Neural crest cell (in vitro differentiated cells): Measurements from ENCODE around the gene GABRG3. TPM values are rescaled to one million over a fixed set of nuclear protein-coding genes. Genes with fewer than 3 reads are reported as not detected.

Experiments used
- DNase-seq: peaks from one replicate; pipeline ENCODE4 v3.0.0; 2021; ENCODE audit warnings: low read depth, mixed read lengths, low spot score
- H3K27ac Mint-ChIP-seq: one replicate; pipeline ENCODE4 v1.8.0; 2021; ENCODE audit warnings: mild to moderate bottlenecking, mixed read lengths; ENCODE audit not compliant: unreplicated experiment
- H3K27me3 Mint-ChIP-seq: 2 replicates; pipeline ENCODE4 v1.8.0; 2021; ENCODE audit warnings: low read depth, mild to moderate bottlenecking, mixed read lengths
- H3K36me3 Mint-ChIP-seq: 2 replicates; pipeline ENCODE4 v1.8.0; 2021; ENCODE audit warnings: low read depth, mild to moderate bottlenecking, mixed read lengths
- H3K4me1 Mint-ChIP-seq: 2 replicates; pipeline ENCODE4 v1.8.0; 2021; ENCODE audit warnings: mixed read lengths
- H3K4me3 Mint-ChIP-seq: one replicate; pipeline ENCODE4 v1.8.0; 2021; ENCODE audit warnings: mild to moderate bottlenecking, mixed read lengths
- H3K9me3 Mint-ChIP-seq: 2 replicates; pipeline ENCODE4 v1.8.0; 2021; ENCODE audit warnings: mixed read lengths
- total RNA-seq: library from RNA; stranded (reverse); gene quantifications from 2 replicates; pipeline ENCODE4 v1.2.1, GENCODE V29; 2021
- TF ChIP-seq, protein P1 (sequence below): fragments of 200-600 bp; sonication (generic); conservative IDR thresholded peaks from 2 replicates; pipeline ENCODE4 v1.5.0; 2021; ENCODE audit warnings: antibody characterized with exemption, mild to moderate bottlenecking

Gene GABRG3
- total RNA-seq, 1 donor from 2014 or later: 4.5 TPM

DNA sequence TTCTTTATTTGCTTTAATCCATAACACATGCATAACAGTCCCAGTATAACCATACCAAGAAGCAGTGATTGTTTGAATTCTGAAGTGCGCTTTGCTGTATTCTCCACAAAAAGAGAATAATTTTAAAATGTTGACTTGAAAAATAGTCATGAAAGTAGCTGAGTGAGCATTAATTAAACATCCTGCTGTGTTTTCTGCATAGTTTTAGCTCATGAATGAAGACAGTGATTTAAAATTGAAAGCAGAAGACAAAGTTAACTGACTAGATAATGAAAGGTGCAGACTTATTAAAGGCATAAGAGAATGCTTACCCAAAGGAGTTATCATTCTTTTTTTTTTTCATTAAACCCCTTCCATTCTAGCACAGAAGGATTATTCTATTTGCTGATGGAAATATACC lies 143.5 kb downstream of the GABRG3 start:
- Mint-ChIP-seq H3K27ac (no peak overlapping the region), H3K27me3 (no peaks in the 10 kb centered on the region), H3K4me1 (no peaks in the 10 kb centered on the region), H3K4me3 (no peak overlapping the region), H3K9me3 (peaks cover 2% of the 10 kb centered on the region), H3K36me3 (no peaks in the 10 kb centered on the region)
- TF ChIP-seq, protein P1, sequence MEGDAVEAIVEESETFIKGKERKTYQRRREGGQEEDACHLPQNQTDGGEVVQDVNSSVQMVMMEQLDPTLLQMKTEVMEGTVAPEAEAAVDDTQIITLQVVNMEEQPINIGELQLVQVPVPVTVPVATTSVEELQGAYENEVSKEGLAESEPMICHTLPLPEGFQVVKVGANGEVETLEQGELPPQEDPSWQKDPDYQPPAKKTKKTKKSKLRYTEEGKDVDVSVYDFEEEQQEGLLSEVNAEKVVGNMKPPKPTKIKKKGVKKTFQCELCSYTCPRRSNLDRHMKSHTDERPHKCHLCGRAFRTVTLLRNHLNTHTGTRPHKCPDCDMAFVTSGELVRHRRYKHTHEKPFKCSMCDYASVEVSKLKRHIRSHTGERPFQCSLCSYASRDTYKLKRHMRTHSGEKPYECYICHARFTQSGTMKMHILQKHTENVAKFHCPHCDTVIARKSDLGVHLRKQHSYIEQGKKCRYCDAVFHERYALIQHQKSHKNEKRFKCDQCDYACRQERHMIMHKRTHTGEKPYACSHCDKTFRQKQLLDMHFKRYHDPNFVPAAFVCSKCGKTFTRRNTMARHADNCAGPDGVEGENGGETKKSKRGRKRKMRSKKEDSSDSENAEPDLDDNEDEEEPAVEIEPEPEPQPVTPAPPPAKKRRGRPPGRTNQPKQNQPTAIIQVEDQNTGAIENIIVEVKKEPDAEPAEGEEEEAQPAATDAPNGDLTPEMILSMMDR: no peak
- DNase-seq: no peak

DNA sequence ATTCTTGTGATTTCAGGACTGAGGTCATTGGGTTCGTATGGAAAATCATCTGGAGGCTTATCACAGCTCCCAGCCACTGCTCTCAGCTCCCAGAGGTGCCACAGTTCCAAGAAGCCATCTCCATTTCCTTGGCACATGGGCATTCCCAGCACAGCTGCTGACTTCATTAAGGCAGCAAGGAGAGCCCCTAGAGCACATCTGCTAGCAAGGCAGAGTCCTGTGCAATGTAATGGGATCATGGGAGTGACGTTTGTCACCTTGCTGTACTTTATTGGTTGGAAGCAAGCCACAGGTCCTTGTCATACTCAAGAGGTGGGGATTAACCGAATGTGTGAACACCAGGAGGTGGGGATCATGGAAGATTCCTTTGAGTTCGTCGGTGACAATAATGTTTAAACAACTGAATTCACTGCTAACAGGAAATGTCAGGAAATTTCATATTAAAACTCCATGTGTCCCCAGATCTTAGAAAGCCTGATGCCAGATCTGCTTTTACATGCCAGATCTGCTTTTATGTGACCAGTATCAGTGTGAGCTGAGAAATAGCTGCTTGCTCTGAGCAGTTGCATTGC lies 148.8 kb downstream of the GABRG3 start:
- TF ChIP-seq, protein P1: no peak
- peaks cover 3% of the 10 kb centered on the region for H3K9me3 Mint-ChIP-seq
- no peaks in the 10 kb centered on the region for H3K27me3 Mint-ChIP-seq
- H3K27ac Mint-ChIP-seq: no peak overlapping the region
- no peak overlapping the region for H3K4me3 Mint-ChIP-seq
- H3K36me3 Mint-ChIP-seq: no peaks in the 10 kb centered on the region
- peaks cover 8% of the 10 kb centered on the region for H3K4me1 Mint-ChIP-seq
- no peak for DNase-seq

DNA sequence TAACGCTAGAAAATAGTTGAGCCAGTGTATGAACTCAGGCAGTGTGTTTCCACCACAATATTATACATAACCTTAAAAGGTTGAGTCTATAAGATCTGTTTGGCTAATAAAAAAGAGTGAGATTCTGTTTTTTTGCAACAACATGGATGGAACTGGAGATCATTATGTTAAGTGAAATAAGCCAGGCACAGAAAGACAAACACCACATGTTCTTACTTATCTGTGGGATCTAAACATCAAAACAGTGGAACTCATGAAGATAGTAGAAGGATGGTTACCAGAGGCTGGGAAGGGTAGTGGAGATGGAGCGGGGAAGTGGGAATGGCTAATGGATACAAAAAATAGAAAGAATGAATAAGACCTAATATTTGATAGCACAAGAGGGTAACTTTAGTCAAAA lies 150.7 kb downstream of the GABRG3 start:
- no peak for DNase-seq
- H3K9me3 Mint-ChIP-seq: peaks cover 3% of the 10 kb centered on the region
- TF ChIP-seq, protein P1: no peak
- H3K27ac Mint-ChIP-seq: no peak overlapping the region
- H3K36me3 Mint-ChIP-seq: no peaks in the 10 kb centered on the region
- H3K27me3 Mint-ChIP-seq: no peaks in the 10 kb centered on the region
- no peak overlapping the region for H3K4me3 Mint-ChIP-seq
- peaks cover 8% of the 10 kb centered on the region for H3K4me1 Mint-ChIP-seq

DNA sequence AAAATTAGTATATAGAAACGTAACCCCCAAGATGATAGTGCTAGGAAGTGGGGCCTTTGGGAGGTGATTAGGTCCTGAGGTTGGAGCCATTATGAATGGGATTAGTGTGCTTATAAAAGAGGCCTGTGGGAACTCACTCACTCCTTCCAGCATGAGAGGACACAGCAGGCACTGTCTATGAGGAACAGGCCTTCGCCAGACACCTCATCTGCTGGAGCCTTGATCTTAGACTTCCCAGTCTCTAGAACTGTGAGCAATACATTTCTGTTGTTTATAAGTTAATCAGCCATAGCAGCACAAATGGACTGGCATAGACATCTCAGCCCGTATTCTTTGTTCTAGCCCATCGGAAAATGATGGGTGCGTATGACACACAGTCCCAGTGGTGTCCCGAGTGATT lies 152.3 kb downstream of the GABRG3 start:
- Mint-ChIP-seq H3K9me3 (peaks cover 3% of the 10 kb centered on the region), H3K4me1 (peaks cover 8% of the 10 kb centered on the region), H3K4me3 (no peak overlapping the region), H3K27ac (no peak overlapping the region), H3K27me3 (no peaks in the 10 kb centered on the region), H3K36me3 (no peaks in the 10 kb centered on the region)
- no peak for DNase-seq
- TF ChIP-seq, protein P1: no peak

DNA sequence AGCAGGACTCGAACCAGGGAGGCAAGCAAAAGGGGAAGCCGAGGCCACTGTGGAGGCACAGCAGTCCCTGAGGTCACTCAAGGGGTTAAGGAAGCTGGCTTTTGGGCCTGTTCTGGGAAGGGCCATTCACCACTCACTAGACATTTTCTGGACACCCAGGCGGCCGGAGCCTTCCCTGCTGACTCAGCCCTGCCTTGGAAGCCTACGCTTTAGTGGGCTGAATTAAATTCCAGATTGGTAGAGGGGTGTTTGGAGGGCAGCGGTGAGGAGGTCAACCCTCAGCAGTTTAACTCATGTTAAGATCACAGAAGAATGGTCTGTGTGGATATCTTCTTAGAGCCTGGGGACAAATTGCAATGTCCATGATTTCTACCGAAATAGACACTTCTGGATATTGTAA lies 152.8 kb downstream of the GABRG3 start:
- TF ChIP-seq, protein P1: no peak
- H3K9me3 Mint-ChIP-seq: peaks cover 3% of the 10 kb centered on the region
- peaks cover 8% of the 10 kb centered on the region for H3K4me1 Mint-ChIP-seq
- no peak overlapping the region for H3K27ac Mint-ChIP-seq
- no peak for DNase-seq
- no peak overlapping the region for H3K4me3 Mint-ChIP-seq
- H3K27me3 Mint-ChIP-seq: no peaks in the 10 kb centered on the region
- no peaks in the 10 kb centered on the region for H3K36me3 Mint-ChIP-seq
